GM21447 (cell line): ENCODE data around the gene BCL6B.
"Not testable (repeated sequence)": the region's sequence is repeated elsewhere in the genome, so short reads cannot be mapped to it uniquely, and the experiment has no call there.

Experiments
- ATAC-seq: cut with Tn5 transposase; IDR thresholded peaks from one replicate; pipeline ENCODE4 v1.9.1; 2021; ENCODE audit not compliant: unreplicated experiment

Gene BCL6B

DNA sequence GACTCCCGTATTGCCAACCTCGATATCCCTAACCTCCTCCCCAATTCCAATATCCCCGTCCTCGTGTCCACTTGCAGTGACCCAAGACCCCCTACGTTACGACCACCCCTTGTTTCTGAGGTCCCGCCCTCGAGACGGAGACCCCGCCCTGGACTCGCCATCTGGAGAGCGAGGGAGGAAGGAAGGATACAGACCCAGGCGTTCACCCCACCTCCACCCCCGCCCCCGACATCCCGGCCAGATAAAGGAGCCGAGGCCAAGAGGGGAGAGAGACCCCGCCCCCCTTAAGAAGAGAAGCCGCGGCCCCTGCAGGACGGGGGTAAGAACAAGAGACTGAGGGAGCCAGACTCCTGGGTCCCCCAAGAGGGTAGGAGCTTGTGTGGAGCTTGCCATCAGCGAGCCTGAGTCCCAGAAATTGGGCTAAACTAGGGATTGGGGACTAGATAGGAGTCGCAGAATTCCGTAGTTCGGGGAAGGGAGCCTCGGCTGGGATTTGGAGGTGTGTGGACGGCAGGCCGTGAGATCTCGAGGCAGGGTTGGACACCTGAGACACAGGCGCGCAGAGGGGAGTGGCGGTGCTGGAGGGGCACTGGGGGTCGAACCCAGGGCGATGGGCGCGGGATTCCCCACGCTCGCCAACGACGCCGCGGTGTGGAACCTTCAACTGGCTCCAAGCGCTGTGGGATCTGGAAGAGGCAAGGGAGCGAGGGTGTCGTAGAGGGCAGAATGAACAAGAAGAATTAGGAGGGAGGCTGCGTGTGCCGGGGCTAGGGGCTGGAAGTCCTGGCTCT is at the start of gene BCL6B:
Gene BCL6B (plus strand): TSS at position 270 of the 791 bp plus-strand sequence. CDS start 622 bp downstream, outside the sequence.
- no peak for ATAC-seq

DNA sequence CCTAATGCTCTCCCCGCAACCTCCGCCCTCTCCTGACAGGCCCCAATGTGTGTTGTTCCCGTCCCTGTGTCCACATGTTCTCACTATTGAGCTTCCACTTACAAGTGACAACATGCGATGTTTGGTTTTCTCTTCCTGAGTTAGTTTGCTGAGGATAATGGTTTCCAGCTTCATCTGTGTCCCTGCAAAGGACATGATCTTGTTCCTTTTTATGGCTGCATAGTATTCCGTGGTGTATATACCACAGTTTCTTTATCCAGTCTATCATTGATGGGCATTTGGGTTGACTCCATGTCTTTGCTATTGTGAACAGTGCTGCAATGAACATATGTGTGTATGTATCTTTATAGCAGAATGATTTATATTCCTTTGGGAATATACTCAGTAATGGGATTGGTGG is 43.4 kb upstream of the BCL6B start:
- not testable (repeated sequence) for ATAC-seq

- ATAC-seq: no peak
Observed at GRCh38 chr17:6981426-6981825, 41.4 kb upstream of the BCL6B start.

DNA sequence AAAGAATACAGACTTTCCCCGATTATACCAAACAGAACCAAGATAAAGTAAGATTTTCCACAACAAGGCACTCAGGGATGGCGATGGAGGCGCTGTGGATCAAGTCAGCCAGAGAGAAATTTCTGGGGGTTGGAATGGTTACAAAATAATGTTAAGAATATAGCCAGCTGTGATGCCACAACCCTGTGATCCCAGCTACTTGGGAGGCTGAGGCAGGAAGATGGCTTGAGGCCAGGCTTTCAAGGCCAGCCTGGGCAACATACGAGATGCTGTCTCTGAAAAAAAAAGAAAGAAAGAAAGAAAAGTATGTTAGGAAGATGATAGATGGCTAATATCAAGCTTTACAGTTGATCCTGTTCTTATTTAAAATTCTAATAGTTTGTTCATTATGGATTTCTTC is 37.6 kb upstream of the BCL6B start:
- ATAC-seq: no peak

GRCh38 chr17:6986676-6987075 is 36.2 kb upstream of the BCL6B start:
- no peak for ATAC-seq

GRCh38 chr17:6989779-6990178 is 33.1 kb upstream of the BCL6B start:
- no peak for ATAC-seq

- not testable (repeated sequence) for ATAC-seq
Observed at GRCh38 chr17:6993613-6994056, 29.2 kb upstream of the BCL6B start.

GRCh38 chr17:6994118-6994598 is 28.7 kb upstream of the BCL6B start:
- ATAC-seq: no peak

DNA sequence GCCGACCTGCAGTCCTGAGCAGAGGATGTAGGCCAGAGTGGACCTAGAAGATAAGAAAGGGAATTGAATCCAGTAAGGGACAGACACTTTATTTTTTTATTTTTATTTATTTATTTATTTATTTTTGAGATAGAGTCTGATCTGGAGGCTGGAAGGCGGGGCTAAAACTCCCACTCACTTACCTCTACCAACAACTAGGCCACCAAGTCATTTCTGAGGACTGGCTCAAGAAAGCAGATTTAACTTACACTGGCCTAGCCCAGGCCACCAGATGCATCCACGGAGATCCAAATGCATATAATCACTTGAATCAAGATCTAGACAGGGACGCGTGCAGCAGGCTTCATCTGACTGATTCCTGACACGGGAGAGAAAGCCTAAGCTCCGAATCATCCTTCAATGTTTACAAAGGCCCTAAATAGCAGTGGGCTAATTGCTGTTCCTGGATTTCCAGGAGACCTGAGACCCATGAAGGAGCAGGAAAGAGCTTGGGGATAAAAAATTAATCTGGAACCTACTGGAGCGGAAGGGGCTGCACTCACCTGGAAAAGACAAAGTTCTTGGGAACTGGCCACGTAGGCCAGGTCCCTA is 28.1 kb upstream of the BCL6B start:
- ATAC-seq: no peak

- ATAC-seq: no peak
Observed at GRCh38 chr17:6995500-6996255, 27.2 kb upstream of the BCL6B start, which contains the start of gene ALOX12. Gene ALOX12 (plus strand): TSS chr17:6996049. CDS start chr17:6996118, 69 bp downstream.

DNA sequence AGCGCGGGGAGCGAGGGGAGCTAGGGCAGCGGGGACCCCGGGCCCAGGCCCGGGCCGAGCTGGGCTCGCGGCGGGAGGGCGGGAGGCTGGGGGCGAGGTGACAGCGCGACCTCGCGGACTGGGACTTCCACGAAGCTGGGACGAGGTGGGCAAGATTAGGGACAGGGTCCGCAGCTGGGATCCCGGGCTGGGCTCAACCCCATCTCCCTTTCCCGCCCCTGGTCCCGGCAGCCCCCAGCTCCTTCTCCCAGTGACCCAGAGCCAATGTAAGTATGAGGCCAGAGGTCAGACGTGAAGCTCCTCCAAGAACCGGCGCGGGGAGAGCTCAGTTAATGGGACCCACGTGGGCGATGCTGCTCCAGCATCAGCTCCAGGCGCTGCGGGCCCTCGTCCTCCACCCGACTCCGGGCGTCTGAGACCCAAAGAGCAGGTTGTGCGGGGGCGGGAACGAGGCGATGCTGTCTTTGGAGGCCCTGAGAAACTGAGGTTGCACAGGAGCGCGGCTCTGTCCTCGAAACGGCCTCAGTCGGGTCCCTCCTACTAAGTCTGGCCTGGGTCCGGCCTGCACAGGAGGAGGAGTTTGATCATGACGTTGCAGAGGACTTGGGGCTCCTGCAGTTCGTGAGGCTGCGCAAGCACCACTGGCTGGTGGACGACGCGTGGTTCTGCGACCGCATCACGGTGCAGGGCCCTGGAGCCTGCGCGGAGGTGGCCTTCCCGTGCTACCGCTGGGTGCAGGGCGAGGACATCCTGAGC is 26.4 kb upstream of the BCL6B start:
- ATAC-seq: no peak

DNA sequence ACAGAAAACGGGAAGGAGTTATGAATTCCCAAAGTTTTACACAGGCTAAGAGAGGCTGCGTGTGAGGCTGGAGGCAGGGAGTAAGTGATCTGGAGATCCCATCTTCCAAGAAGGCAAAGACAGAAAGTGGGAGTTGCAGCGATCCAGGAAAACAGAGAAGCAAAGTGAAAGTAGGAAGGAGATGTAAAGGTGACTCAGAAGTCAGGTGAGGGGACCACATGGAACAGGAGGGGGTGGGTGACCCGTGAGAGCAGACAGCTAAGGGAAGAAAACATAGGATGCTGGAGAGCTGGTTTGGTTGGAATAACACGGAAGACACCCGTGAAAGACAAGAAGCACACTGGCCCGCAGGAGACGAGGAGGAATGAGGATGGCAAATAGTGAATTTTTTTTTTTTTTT is 25.7 kb upstream of the BCL6B start:
- no peak for ATAC-seq

DNA sequence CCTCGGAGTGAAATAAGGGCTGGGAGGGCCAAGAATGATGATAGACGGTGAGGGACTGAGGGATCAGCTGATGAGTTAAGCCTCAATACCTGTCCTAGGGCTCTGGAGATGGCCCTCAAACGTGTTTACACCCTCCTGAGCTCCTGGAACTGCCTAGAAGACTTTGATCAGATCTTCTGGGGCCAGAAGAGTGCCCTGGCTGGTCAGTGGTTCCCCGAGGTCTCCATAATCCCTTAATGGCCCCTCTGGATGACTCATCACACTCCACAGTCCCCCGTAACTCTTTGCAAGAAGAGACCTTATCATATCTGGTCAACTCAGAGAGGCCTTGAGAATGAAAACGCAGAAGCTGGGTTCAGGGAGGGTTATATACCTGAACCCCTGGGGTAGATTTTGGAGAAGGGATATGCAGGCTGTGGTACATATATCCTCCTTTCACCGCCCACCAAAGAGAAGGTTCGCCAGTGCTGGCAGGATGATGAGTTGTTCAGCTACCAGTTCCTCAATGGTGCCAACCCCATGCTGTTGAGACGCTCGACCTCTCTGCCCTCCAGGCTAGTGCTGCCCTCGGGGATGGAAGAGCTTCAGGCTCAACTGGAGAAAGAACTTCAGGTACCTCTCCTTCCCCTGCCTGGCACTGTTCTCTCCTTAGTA is 23.9 kb upstream of the BCL6B start:
- ATAC-seq: no peak

GRCh38 chr17:7001318-7001961 is 21.4 kb upstream of the BCL6B start:
- ATAC-seq: no peak

DNA sequence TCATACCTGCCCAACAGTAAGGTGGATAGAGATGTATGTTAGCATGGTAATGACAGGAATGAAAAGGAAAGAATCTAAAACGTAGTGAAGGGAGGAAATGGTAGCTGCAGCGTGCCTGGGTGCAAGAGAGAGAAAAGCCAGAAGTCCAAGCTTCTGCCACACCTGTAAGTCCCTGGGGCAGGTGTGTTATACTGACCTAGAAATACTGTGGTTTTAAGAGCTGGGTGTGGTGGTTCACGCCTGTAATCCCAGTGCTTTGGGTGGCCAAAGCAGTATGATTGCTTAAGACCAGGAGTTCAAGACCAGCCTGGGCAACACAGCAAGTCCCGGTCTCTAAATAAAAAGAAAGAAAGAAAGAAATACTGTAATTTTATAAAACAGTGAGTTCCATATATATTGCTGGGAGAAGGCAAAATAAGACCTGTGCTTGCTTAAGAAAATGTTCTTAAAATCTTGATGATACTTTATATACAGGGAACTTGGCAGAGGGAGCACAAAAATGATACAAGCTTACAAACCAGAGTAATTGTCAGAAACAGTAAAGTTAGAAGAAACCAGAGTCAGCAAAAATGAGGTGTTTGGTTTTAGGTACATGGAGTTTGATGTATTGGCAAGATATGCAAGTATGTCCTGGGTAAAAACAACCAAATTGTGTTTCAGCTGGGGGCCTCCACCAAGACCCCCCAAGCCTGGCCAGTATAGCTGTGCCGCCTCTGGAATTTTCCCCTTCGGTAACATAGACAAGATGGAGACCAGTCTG is 20.4 kb upstream of the BCL6B start:
- no peak for ATAC-seq

DNA sequence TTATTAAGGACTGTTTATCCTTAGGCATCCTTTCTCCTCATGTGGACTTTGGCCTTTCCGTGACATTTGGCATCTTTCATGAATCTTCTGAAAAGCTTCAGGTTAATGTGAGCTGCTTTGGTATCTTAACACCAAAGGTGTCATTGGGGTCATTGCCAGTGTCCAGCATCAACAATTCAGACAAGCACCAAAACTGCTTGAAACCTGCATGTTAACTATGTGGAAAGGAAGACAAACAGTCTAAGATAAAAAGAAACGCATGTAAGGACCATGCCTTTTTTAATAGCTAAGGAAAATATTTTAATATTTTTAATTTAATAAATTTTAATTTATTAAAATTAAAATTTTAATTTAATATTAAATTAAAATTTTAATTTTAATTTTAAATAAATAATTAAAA is 19.1 kb upstream of the BCL6B start:
- ATAC-seq: no peak

DNA sequence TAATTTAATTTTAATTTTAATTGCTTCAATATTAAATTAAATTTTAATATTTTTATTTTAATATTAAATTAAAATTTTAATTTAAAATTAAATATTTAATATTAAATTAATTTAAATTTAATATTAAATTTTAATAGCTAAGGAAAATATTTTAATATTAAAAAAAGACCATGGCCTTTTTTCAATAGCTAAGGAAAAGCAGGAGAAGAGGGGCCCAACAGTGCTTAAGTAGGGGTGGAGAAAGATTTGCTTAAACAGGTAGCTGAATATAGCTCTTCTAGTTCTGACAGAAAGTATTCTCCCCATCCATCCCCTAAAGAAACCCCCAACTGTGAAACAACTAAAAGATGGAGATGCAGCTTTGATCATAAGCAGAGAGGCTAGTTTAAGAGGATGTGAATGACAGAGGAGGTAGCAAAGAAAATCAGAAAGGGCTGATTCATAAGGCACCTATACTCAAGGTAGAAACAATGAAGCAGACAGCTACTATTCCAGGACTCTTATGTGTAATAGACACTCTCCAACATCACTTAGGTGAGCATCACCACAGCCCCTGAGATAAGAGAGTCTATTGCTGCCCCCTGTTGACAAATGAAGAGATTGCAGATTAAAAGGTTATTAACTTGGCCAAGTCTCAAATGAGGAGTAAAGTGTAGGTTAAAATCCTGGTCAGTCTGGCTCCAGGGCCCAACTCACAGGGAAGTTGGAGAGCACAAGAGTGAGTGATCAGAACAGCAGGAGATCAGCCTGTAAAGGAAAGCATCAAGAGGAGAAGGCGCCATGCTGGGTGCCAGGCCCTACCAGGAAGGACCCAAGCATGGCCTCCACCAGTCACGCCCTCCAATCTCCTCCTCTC is 18.2 kb upstream of the BCL6B start:
- ATAC-seq: no peak

GRCh38 chr17:7005716-7006115 is 17.1 kb upstream of the BCL6B start:
- no peak for ATAC-seq
